ENCODE results near the gene RASD1. TPM values are rescaled to one million over a fixed set of nuclear protein-coding genes. Genes with fewer than 3 reads are reported as not detected.

The RASD1 gene
- total and polyA plus RNA-seq, 2 donors (not counting 1 experiment from before 2014, with no cell fraction given), result 0.34 to 2.6 TPM

DNA sequence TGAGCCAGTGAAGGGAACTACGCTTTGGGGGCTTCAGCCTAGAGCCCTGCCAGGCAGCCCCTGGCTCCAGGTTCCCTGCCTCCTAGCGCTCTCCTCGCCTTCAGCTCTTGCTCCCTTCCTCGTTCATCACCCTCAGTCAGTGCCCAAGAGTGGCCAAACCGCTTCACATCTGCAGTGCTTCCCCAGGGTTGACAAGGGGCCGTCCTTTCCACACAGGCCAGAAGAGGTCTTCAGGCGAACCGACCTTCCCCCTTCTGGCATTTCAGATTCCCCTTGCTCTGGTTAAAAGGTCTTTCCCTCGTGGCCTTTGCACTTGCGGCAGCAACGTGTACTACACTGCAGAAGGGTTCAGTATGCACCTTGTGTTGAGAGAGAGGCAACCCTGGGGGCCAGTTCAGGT is 4.1 kb downstream of the RASD1 start:
- H3K27me3 ChIP-seq (ENCODE audit: control insufficient read depth, insufficient read depth, low read length), result no peaks in the 10 kb centered on the region
- TF ChIP-seq CTCF (conservative IDR thresholded peaks at IDR 0.05 in 1 of 2, IDR thresholded peaks at IDR 0.05 in 1 of 2; ENCODE audit: low read depth in 1 of 2, low read length in 2 of 2) (no peak), EZH2 (IDR thresholded peaks at IDR 0.05; ENCODE audit: low read length, missing control alignments) (no peak)
- no peaks in the 10 kb centered on the region for H3K79me2 ChIP-seq (ENCODE audit: control insufficient read depth, insufficient read depth, low read length)
- no peak overlapping the region for H3K27ac ChIP-seq (ENCODE audit: insufficient read depth, low read length)
- no peak overlapping the region for H3K9ac ChIP-seq (ENCODE audit: insufficient read depth, low read length)
- no peaks in the 10 kb centered on the region for H3K9me3 ChIP-seq (ENCODE audit: control insufficient read depth, insufficient read depth, low read depth, low read length)
- no peak overlapping the region for H2AFZ ChIP-seq (ENCODE audit: low read length)
- no peak overlapping the region for H3K4me3 ChIP-seq (replicated peaks in 1 of 4; ENCODE audit: control extremely low read depth in 1 of 4, insufficient read depth in 1 of 4, low read depth in 3 of 4, low read length in 4 of 4)
- peaks cover 4% of the 10 kb centered on the region for H3K36me3 ChIP-seq (ENCODE audit: control insufficient read depth, insufficient read depth, low read length)
- no peaks in the 10 kb centered on the region for H4K20me1 ChIP-seq (ENCODE audit: control insufficient read depth, extremely low read depth, insufficient read depth, low read length)
- H3K4me2 ChIP-seq (ENCODE audit: extremely low read depth, insufficient read depth, low read length), result no peak overlapping the region
- H3K4me1 ChIP-seq (ENCODE audit: control insufficient read depth, extremely low read depth, insufficient read depth, low read length), result peaks cover 5% of the 10 kb centered on the region
- no peak for DNase-seq (ENCODE audit: low read depth in 2 of 2)

- Histone ChIP-seq H3K9me3 (ENCODE audit: control insufficient read depth, insufficient read depth, low read depth, low read length) (no peaks in the 10 kb centered on the region), H3K27ac (ENCODE audit: insufficient read depth, low read length) (no peak overlapping the region), H4K20me1 (ENCODE audit: control insufficient read depth, extremely low read depth, insufficient read depth, low read length) (no peaks in the 10 kb centered on the region), H2AFZ (ENCODE audit: low read length) (no peak overlapping the region), H3K4me3 (replicated peaks in 1 of 4; ENCODE audit: control extremely low read depth in 1 of 4, insufficient read depth in 1 of 4, low read depth in 3 of 4, low read length in 4 of 4) (no peak overlapping the region), H3K4me1 (ENCODE audit: control insufficient read depth, extremely low read depth, insufficient read depth, low read length) (peaks cover 3% of the 10 kb centered on the region), H3K27me3 (ENCODE audit: control insufficient read depth, insufficient read depth, low read length) (no peaks in the 10 kb centered on the region), H3K79me2 (ENCODE audit: control insufficient read depth, insufficient read depth, low read length) (no peaks in the 10 kb centered on the region), H3K9ac (ENCODE audit: insufficient read depth, low read length) (no peak overlapping the region), H3K4me2 (ENCODE audit: extremely low read depth, insufficient read depth, low read length) (no peak overlapping the region), H3K36me3 (ENCODE audit: control insufficient read depth, insufficient read depth, low read length) (peaks cover 4% of the 10 kb centered on the region)
- TF ChIP-seq CTCF (conservative IDR thresholded peaks at IDR 0.05 in 1 of 2, IDR thresholded peaks at IDR 0.05 in 1 of 2; ENCODE audit: low read depth in 1 of 2, low read length in 2 of 2) (no peak), EZH2 (IDR thresholded peaks at IDR 0.05; ENCODE audit: low read length, missing control alignments) (no peak)
- DNase-seq (ENCODE audit: low read depth in 2 of 2), result no peak
These were observed 4.6 kb downstream of the RASD1 start for GRCh38 chr17:17491546-17491988.

DNA sequence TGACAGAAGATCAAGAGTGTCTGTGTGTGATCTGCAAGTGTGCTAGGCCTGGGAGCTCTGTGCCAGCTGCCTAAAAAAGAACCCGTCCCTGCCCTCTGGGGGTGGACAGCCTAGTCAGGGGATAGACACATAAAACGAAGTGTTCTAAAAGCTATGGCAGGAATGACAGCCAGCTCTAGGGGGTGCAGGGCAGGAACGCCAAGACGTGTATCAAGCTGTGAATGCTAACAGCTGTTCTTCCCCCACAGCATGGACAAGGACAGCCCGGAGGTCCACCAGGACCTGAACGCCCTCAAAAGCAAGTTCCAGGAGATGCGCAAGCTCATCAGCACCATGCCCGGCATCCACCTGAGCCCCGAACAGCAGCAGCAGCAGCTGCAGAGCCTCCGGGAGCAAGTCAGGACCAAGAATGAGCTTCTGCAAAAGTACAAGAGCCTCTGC is 5.1 kb downstream of the RASD1 start:
- H3K4me2 ChIP-seq (ENCODE audit: extremely low read depth, insufficient read depth, low read length), result no peak overlapping the region
- no peaks in the 10 kb centered on the region for H3K27me3 ChIP-seq (ENCODE audit: control insufficient read depth, insufficient read depth, low read length)
- peaks cover 3% of the 10 kb centered on the region for H3K4me1 ChIP-seq (ENCODE audit: control insufficient read depth, extremely low read depth, insufficient read depth, low read length)
- H3K27ac ChIP-seq (ENCODE audit: insufficient read depth, low read length), result no peak overlapping the region
- H3K4me3 ChIP-seq (replicated peaks in 1 of 4; ENCODE audit: control extremely low read depth in 1 of 4, insufficient read depth in 1 of 4, low read depth in 3 of 4, low read length in 4 of 4), result no peak overlapping the region
- H4K20me1 ChIP-seq (ENCODE audit: control insufficient read depth, extremely low read depth, insufficient read depth, low read length), result no peaks in the 10 kb centered on the region
- no peaks in the 10 kb centered on the region for H3K9me3 ChIP-seq (ENCODE audit: control insufficient read depth, insufficient read depth, low read depth, low read length)
- H3K79me2 ChIP-seq (ENCODE audit: control insufficient read depth, insufficient read depth, low read length), result no peaks in the 10 kb centered on the region
- peaks cover 4% of the 10 kb centered on the region for H3K36me3 ChIP-seq (ENCODE audit: control insufficient read depth, insufficient read depth, low read length)
- TF ChIP-seq EZH2 (IDR thresholded peaks at IDR 0.05; ENCODE audit: low read length, missing control alignments) (no peak), CTCF (conservative IDR thresholded peaks at IDR 0.05 in 1 of 2, IDR thresholded peaks at IDR 0.05 in 1 of 2; ENCODE audit: low read depth in 1 of 2, low read length in 2 of 2) (no peak)
- no peak overlapping the region for H3K9ac ChIP-seq (ENCODE audit: insufficient read depth, low read length)
- no peak for DNase-seq (ENCODE audit: low read depth in 2 of 2)
- H2AFZ ChIP-seq (ENCODE audit: low read length), result no peak overlapping the region
